H1 (cell line): ENCODE data around the gene COLEC11. TPM values are rescaled to one million over a fixed set of nuclear protein-coding genes. Genes with fewer than 3 reads are reported as not detected.

Experiments used
- CBX5 ChIP-seq: fragments of 300-800, 300-1000 bp; sonication (generic); IDR thresholded peaks from 2 replicates; pipeline ENCODE4 v1.7.1; 2016; ENCODE audit warnings: antibody characterized with exemption, low read length, low read depth
- EGR1 ChIP-seq: IDR thresholded peaks from 2 replicates; pipeline ENCODE4 v1.6.1; 2011; ENCODE audit warnings: low read depth, low read length, borderline replicate concordance
- EP300 ChIP-seq, 2 experiments: IDR thresholded peaks; 1 replicate in 1 of 2; 2 replicates in 1 of 2; pipeline ENCODE4 v1.6.1; 2011 to 2012; ENCODE audit warnings: low read depth in 2 of 2, low read length in 2 of 2, mild to moderate bottlenecking in 2 of 2, borderline replicate concordance in 1 of 2, inconsistent platforms in 1 of 2, moderate library complexity in 1 of 2
- GABPA ChIP-seq: IDR thresholded peaks from 2 replicates; pipeline ENCODE4 v1.6.1; 2011; ENCODE audit warnings: mild to moderate bottlenecking, low read length, moderate library complexity, borderline replicate concordance; ENCODE audit not compliant: insufficient read depth
- SAP30 ChIP-seq: fragments of 300-600 bp; sonication (generic); IDR thresholded peaks from 2 replicates; pipeline ENCODE4 v1.7.1; 2012; ENCODE audit warnings: low read length, moderate library complexity, mild to moderate bottlenecking, inconsistent platforms; ENCODE audit not compliant: insufficient read depth, insufficient replicate concordance
- TAF1 ChIP-seq: IDR thresholded peaks from 2 replicates; pipeline ENCODE4 v1.6.1; 2011; ENCODE audit warnings: mild to moderate bottlenecking, low read depth, low read length
- YY1 ChIP-seq: IDR thresholded peaks from 2 replicates; pipeline ENCODE4 v1.6.1; 2011; ENCODE audit warnings: low read depth, mild to moderate bottlenecking, low read length
- polyA plus RNA-seq, 7 experiments: library from polyadenylated mRNA; depleted of rRNA in 3 of 7; stranded (reverse) in 5 of 7; unstranded in 2 of 7; fragments of >200 nt in 5 of 7; fragments of 200-250 nt in 2 of 7; gene quantifications; 1 replicate in 5 of 7; 2 replicates in 1 of 7; 4 replicates in 1 of 7; pipeline versions ENCODE4 v1.2.1 to v1.2.3, GENCODE V29; 2011 to 2013; ENCODE audit warnings: missing spikeins in 2 of 7, mixed read lengths in 2 of 7
- total RNA-seq: library from RNA; stranded (reverse); fragmentation: NEBNext Ultra II Directional; extraction: Animal tissue kit (Norgen Biotek cat#: 25700); gene quantifications from 2 replicates; pipeline ENCODE4 v1.2.1, GENCODE V29; 2021
- TF ChIP-seq, protein P1 (sequence below): fragments of 300-600 bp; sonication (generic); IDR thresholded peaks from 2 replicates; pipeline ENCODE4 v1.7.1; 2012; ENCODE audit warnings: low read length, moderate library complexity, mild to moderate bottlenecking, inconsistent platforms; ENCODE audit not compliant: insufficient replicate concordance

COLEC11 gene
- total and polyA plus RNA-seq, 2 of the 8 experiments (the other 6 are each of a cell fraction or from before 2014, with no cell fraction given) = 0.47 to 0.80 TPM

DNA sequence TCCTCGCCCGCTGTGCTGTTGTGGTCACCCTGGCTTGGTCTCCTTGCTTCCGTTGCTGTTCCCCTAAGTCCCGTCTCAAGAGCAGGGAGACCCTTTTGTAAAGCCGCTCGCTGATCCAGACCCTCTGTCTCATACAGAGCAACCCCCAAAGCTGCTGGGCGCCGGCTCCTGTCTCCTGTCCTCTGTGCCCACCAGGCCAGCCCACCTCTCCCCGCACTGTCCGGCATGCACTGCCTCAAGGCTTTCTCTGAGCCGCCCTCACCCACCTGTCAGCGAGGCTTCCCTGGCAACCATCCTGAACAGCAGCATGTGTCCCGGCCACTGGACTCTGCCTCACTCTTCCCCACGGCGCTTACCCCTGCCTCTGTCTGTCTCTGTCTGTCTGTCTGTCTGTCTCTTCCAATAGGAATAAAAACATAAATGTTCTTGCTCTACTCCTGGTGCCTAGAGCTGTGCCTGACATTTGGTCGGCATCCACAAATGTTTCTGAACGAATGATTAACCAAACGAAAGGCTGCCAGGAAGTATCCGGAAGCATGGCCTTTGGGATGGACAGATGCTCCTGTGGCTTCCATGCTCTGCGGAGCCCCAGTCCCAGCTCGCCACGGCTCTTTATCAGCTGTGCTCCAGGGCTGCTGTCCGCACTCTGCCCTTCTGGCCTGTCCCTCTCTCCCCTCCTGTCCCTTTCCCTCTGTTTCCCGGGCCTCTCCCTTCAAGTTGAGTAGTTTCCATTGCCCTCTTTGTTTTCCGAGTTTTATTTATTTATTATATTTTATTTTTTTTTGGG, 7.8 kb downstream of the COLEC11 start (continued):
- TF ChIP-seq, protein P1, sequence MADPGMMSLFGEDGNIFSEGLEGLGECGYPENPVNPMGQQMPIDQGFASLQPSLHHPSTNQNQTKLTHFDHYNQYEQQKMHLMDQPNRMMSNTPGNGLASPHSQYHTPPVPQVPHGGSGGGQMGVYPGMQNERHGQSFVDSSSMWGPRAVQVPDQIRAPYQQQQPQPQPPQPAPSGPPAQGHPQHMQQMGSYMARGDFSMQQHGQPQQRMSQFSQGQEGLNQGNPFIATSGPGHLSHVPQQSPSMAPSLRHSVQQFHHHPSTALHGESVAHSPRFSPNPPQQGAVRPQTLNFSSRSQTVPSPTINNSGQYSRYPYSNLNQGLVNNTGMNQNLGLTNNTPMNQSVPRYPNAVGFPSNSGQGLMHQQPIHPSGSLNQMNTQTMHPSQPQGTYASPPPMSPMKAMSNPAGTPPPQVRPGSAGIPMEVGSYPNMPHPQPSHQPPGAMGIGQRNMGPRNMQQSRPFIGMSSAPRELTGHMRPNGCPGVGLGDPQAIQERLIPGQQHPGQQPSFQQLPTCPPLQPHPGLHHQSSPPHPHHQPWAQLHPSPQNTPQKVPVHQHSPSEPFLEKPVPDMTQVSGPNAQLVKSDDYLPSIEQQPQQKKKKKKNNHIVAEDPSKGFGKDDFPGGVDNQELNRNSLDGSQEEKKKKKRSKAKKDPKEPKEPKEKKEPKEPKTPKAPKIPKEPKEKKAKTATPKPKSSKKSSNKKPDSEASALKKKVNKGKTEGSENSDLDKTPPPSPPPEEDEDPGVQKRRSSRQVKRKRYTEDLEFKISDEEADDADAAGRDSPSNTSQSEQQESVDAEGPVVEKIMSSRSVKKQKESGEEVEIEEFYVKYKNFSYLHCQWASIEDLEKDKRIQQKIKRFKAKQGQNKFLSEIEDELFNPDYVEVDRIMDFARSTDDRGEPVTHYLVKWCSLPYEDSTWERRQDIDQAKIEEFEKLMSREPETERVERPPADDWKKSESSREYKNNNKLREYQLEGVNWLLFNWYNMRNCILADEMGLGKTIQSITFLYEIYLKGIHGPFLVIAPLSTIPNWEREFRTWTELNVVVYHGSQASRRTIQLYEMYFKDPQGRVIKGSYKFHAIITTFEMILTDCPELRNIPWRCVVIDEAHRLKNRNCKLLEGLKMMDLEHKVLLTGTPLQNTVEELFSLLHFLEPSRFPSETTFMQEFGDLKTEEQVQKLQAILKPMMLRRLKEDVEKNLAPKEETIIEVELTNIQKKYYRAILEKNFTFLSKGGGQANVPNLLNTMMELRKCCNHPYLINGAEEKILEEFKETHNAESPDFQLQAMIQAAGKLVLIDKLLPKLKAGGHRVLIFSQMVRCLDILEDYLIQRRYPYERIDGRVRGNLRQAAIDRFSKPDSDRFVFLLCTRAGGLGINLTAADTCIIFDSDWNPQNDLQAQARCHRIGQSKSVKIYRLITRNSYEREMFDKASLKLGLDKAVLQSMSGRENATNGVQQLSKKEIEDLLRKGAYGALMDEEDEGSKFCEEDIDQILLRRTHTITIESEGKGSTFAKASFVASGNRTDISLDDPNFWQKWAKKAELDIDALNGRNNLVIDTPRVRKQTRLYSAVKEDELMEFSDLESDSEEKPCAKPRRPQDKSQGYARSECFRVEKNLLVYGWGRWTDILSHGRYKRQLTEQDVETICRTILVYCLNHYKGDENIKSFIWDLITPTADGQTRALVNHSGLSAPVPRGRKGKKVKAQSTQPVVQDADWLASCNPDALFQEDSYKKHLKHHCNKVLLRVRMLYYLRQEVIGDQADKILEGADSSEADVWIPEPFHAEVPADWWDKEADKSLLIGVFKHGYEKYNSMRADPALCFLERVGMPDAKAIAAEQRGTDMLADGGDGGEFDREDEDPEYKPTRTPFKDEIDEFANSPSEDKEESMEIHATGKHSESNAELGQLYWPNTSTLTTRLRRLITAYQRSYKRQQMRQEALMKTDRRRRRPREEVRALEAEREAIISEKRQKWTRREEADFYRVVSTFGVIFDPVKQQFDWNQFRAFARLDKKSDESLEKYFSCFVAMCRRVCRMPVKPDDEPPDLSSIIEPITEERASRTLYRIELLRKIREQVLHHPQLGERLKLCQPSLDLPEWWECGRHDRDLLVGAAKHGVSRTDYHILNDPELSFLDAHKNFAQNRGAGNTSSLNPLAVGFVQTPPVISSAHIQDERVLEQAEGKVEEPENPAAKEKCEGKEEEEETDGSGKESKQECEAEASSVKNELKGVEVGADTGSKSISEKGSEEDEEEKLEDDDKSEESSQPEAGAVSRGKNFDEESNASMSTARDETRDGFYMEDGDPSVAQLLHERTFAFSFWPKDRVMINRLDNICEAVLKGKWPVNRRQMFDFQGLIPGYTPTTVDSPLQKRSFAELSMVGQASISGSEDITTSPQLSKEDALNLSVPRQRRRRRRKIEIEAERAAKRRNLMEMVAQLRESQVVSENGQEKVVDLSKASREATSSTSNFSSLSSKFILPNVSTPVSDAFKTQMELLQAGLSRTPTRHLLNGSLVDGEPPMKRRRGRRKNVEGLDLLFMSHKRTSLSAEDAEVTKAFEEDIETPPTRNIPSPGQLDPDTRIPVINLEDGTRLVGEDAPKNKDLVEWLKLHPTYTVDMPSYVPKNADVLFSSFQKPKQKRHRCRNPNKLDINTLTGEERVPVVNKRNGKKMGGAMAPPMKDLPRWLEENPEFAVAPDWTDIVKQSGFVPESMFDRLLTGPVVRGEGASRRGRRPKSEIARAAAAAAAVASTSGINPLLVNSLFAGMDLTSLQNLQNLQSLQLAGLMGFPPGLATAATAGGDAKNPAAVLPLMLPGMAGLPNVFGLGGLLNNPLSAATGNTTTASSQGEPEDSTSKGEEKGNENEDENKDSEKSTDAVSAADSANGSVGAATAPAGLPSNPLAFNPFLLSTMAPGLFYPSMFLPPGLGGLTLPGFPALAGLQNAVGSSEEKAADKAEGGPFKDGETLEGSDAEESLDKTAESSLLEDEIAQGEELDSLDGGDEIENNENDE = no peak
- no peak for TF ChIP-seq CBX5
- no peak for TF ChIP-seq SAP30
- no peak for TF ChIP-seq YY1
- TF ChIP-seq TAF1 = no peak
- TF ChIP-seq EGR1 = no peak
- no peak for TF ChIP-seq GABPA
- no peak for TF ChIP-seq EP300 (IDR thresholded peaks at IDR 0.05; ENCODE audit: borderline replicate concordance in 1 of 2, low read depth in 2 of 2, low read length in 2 of 2)
